Astrocyte of the cerebellum (primary cell): ENCODE results near the gene APOL6.

Source experiments
- DNase-seq: peaks from one replicate; pipeline ENCODE4 v3.0.0-alpha.2; 2011; ENCODE audit warnings: low read depth
- H3K4me3 ChIP-seq: 2 replicates; pipeline ENCODE4 v1.5.1; 2011; ENCODE audit warnings: mild to moderate bottlenecking, low read depth, low read length, moderate library complexity
- in situ Hi-C: cut with HindIII; loops from 2 replicates; pipeline ENCODE4 v1.10.0; 2017; ENCODE audit warnings: low sequenced_read_pairs
- TF ChIP-seq, protein P1 (sequence below): IDR thresholded peaks from 2 replicates; pipeline ENCODE4 v1.5.1; 2012; ENCODE audit warnings: low read length, low read depth, moderate library complexity, mild to moderate bottlenecking; ENCODE audit errors: missing control alignments

APOL6 gene

DNA sequence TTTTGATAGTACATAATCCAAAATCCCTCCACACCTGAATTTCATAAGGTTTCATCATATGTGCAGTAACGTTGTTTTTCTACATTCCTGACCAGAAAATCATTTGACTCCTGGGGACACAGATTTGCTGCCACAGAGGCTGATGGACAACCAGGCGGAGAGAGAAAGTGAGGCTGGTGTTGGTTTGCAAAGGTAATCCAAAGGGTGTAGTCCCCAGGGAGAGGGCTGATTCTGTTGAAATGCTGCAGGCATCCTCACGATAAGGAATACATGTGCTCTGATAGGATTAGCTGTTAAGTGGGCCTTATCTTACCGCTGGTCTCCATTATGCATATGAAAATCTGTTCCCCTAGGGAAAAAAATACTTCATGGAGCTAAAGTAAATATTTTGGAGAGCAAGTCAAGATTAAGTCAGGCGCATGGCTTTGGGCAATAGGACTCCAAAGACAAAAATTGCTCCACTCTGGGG is 8.1 kb downstream of the APOL6 start:
- no peak for DNase-seq
- in situ Hi-C loops, result no loop called here
- H3K4me3 ChIP-seq, result no peak overlapping the region
- TF ChIP-seq, protein P1, sequence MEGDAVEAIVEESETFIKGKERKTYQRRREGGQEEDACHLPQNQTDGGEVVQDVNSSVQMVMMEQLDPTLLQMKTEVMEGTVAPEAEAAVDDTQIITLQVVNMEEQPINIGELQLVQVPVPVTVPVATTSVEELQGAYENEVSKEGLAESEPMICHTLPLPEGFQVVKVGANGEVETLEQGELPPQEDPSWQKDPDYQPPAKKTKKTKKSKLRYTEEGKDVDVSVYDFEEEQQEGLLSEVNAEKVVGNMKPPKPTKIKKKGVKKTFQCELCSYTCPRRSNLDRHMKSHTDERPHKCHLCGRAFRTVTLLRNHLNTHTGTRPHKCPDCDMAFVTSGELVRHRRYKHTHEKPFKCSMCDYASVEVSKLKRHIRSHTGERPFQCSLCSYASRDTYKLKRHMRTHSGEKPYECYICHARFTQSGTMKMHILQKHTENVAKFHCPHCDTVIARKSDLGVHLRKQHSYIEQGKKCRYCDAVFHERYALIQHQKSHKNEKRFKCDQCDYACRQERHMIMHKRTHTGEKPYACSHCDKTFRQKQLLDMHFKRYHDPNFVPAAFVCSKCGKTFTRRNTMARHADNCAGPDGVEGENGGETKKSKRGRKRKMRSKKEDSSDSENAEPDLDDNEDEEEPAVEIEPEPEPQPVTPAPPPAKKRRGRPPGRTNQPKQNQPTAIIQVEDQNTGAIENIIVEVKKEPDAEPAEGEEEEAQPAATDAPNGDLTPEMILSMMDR, result no peak

DNA sequence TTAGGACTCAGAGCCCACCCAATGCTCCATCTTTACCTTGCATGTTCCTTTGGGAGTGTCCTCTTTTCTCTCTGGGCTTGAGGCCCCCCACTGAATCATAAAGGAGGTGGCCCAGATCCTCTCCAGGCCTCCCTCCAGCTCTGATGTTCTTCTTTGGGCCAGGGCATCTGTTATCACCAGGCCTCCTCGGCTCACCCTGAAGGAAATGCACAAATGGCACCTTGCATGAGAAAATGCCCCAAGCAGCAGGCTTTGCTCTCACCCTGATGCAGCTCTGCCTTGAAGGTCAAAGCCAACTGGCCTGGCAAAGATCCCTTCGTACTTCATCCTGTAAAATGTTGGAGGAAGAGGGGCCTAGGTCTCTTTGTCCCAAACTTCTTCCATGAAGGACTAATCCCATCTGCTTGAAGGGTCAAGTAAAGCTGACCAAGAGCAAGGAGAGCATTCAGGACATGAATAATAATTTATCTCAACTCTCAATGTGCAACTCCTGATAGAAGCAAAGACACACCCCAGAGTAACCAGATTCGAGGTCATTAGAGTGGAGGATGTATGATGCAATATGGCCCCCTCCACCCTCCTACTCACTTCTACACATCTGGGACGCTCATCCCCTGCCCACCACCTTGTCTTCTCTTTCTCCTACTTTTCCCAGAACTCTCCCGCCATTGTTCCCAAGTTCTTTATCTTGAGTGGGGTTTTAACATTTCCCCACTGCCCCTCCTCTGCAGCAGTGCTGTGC is 9.5 kb downstream of the APOL6 start:
- TF ChIP-seq, protein P1, result no peak
- in situ Hi-C loops, result no loop called here
- DNase-seq, result no peak
- H3K4me3 ChIP-seq, result no peak overlapping the region

DNA sequence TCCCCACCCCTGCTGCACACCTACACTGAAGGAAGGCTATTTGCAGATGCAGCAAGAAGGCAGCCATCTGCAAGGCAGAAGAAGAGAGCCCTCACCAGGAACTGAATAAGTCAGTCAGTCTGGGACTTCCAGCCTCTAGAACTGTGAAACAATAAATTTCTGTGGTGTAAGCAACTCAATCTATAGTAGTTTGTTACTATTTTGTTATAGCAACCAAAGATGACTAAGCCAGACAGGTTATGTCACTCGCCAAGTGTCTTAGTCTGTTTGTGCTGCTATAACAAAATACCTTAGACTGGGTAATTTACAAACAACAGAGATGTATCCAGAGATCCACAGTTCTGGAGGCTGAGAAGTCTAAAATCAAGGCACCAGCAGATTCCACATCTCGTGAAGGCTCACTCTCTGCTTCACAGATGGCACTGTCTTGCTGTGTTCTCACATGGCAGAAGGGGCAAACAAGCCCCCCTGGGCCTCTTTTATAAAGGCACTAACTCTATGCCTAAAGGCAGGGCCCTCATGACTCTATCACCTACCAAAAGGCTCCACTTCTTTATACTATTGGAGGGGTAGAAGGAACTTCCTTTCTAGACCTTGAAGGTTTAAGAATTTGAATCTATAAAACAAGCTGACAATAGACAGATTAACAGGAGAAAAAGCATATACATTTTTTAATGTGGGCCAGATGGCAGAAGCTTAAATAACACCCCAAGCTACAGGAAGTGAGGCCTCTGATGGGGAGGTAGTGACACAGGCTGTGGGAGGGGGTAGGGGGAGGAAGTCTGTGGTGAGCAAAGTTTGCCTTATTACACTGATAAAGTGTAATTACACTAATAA is 12.3 kb downstream of the APOL6 start:
- no peak overlapping the region for H3K4me3 ChIP-seq
- TF ChIP-seq, protein P1, result no peak
- no peak for DNase-seq
- in situ Hi-C loops, result no loop called here

DNA sequence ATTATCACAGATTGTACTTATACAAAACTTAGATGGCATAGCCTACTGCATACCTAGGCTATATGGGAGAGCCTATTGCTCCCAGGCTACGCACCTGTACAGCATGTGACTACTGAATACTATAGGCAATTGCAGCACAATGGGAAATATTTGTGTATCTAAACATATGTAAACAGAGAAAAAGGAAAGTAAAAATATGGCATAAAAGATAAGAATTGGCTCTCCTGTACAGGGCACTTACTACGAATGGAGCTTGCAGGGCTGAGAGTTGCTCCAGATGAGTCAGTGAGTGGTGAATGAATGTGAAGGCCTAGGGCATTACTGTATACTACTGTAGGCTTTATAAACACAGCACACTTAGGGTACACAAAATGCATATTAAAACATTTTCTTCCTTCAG is 13.2 kb downstream of the APOL6 start:
- DNase-seq, result no peak
- H3K4me3 ChIP-seq, result no peak overlapping the region
- TF ChIP-seq, protein P1, result no peak
- in situ Hi-C loops, result no loop called here

DNA sequence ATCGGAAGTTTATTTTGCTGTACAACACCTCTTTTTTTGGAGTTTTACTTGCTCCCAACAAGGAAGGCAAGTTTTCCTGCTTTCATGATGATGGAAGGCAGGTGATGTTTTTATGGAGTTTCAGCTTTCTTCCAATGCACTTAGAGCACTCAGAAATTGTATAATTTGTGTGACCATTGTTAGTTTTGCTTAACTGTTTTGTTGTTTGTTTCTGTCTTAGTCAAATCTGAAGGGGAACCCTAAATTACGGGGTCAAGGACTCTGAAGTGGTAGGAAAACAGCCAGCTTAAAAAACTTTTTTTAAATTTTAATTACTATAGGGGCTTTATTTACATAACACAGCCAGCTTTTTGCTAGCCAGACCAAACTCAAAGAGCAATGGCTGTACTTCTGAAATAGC is 14.7 kb downstream of the APOL6 start:
- no peak for DNase-seq
- TF ChIP-seq, protein P1, result no peak
- H3K4me3 ChIP-seq, result no peak overlapping the region
- in situ Hi-C loops, result no loop called here

DNA sequence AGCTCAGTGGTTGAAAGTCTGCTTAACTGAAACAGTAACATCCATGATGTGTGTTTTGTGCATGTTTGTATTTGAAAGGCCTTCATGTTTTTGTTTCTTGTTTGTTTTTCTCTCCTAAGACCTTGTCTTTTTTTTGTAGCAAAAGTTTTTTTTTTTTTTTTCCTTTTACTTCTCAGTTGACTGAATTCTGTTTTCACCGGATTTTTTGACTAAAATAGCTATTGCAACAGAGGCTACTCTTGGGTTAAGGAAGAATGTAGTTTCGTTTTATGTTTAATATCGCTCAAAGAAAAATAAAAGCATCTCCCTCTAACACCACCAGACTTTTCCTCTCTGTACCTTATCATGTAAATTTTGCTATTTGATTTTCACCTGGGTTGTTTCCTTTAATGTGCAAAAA is 15.1 kb downstream of the APOL6 start:
- in situ Hi-C loops, result no loop called here
- DNase-seq, result no peak
- TF ChIP-seq, protein P1, result no peak
- no peak overlapping the region for H3K4me3 ChIP-seq
